GM19099 (cell line): ENCODE measurements around the gene CMTM7.

Experiments
- POLR2A ChIP-seq: IDR thresholded peaks from 3 replicates; pipeline ENCODE4 v1.6.1; 2011; ENCODE audit warnings: low read depth; ENCODE audit not compliant: insufficient read length; ENCODE audit errors: extremely low read depth

The CMTM7 gene

DNA sequence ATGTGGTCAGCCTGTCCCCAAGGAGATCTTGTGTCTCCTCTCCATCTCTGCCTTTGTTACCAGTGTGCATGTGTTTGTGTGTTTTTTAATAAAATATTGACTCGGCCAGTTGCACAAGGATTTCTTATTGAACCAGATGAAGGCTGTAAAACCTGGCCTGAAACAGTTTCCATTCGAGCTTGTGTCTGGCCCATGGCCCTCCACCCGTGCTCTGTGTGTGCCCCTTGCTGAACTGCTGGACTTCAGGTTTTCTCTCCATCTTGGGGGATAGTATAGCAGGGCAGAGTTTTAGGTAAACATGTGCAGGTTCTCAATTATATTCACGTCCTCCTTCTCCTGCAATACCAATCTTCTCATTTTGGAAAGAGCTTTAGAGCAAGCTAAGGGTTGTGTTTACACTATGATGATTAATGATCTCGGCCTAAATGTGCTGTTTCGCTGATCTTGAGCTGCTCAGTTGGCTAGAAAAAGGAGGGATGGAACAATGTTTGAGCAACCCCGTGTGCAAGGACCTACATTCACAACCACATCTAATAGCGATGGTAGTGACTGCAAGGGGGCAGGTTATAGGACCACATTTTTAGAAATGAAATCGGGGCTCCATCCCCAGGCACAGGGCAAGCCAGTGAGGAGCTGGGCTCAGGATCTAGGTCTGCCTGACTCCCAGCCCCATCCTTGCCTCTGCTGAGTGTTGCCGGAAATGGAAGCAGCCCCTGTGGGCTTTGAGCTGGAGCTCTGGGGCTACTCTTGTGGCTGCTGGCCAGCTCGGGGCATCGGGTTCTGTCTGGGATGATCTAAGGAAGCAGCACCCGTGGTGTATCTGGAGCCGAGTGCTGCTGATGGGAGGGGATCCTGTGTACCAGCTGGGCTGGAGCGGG, 63.3 kb downstream of the CMTM7 start:
- no peak for TF ChIP-seq POLR2A

GRCh38 chr3:32455609-32456428, 64.2 kb downstream of the CMTM7 start:
- no peak for TF ChIP-seq POLR2A

DNA sequence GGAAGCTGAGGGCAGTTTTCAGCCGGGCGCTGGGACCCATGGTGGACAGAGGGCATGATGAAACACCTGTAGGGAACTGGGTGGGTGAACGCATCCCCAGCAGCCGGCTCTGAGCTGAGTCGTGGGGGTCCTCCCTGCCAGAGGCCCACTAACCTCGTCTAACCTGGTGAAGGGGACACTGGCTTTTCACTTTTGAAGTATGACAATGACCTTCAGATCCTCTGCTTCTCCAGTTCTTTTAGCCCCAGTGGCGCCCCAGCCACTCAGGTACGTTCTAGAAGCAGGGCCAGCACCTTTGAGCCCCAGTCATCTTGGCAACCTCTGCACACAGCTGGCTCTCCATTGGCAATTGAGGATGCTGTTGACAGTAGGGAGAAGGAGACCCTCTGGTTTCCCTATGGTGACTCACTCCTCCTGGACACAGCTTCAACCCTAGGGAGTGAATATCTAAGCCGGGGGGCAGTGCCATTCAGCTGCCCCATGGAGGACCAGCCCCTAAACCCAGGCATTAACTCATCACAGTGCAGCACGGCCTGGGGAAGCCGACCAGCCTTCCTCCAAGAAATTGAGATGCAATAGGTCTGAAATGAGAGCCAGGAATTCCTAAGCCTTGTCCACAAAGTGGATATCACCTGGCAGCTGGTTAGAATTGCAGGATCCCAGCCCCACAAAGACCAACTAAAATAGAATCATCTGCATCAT, 64.9 kb downstream of the CMTM7 start:
- no peak for TF ChIP-seq POLR2A

DNA sequence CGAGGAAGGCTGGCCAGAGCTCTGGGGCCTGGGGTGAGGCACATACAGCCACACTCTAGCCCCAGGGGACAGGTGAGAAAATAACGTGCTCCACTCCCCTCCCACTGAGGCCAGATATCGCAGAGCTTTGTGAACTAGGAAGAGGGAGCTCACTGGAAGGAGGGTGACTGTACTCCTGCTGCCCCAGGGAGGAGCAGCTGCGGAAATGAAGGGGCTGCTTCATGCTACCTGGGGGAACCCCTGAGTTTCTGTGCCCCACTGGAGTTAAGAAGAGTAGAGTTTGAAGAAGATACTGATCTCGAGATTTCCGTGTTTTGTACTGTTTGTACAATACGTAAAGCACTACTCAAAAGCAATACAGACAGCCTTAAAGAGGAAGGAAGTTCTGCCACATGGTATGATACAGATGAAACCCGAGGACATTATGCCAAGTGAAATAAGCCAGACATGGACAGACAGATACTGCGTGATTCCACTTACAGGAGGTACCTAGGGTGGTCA, 66.4 kb downstream of the CMTM7 start:
- peak; percentile 32 for TF ChIP-seq POLR2A

GRCh38 chr3:32459450-32459849, 67.8 kb downstream of the CMTM7 start:
- no peak for TF ChIP-seq POLR2A

GRCh38 chr3:32460031-32460749, 68.5 kb downstream of the CMTM7 start:
- TF ChIP-seq POLR2A, result no peak

- no peak for TF ChIP-seq POLR2A
These were observed 75.8 kb downstream of the CMTM7 start for GRCh38 chr3:32467333-32468070.

DNA sequence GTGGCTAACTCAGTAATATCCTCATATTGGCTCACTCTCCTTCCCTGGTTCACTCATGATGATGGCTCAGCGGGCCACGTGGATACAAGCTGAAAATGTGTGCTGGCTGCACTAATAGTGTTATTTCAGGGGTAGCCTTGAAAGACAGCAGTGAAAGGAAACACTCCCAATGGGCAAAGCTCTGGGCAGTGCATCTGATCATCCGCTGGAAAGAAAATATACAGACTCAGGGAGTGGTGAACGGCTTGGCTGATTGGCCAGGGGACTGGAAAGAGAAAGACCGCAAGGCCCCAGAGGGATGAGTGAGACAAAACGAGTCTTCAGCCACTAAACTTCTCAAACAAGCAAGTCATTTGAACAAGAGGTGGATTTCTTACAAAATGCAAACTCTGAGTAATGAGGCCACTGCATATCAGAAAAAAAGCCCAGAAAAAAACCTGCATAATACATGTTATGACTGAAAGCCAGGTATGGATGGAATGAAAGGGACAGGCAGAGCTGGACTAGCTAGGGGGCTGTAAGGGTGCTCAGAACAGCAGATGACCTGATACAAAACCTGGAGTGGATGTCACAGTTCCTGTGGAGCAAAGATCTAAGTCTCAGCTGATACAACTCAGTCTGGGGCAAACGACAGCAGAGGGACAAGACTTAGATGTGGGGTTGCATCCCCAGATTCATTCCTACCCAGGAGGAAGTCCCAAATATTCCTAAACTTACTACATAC, 77.7 kb downstream of the CMTM7 start:
- no peak for TF ChIP-seq POLR2A

- TF ChIP-seq POLR2A, result no peak
These were observed 78.7 kb downstream of the CMTM7 start for GRCh38 chr3:32470362-32470761.

DNA sequence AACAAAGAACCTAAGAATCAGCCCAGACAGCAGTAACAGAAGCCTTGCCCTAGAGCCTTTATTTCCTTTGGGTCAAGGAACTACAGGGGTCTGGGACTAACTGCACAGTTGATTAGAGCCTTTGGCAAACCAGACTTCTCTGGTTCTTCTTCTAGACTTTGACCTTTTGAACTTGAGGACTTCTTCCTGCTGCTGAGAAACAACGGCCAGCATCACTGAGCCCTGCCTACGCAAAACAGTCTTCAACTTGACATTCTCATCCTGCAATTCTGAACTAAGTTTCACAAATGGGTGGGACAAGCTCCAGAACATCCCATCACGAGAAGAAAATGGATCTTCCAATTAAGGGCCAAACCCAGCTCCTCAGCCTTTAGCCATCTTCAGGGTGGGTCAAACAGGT, 79.6 kb downstream of the CMTM7 start:
- TF ChIP-seq POLR2A, result no peak

GRCh38 chr3:32474201-32474600, 82.5 kb downstream of the CMTM7 start:
- no peak for TF ChIP-seq POLR2A

DNA sequence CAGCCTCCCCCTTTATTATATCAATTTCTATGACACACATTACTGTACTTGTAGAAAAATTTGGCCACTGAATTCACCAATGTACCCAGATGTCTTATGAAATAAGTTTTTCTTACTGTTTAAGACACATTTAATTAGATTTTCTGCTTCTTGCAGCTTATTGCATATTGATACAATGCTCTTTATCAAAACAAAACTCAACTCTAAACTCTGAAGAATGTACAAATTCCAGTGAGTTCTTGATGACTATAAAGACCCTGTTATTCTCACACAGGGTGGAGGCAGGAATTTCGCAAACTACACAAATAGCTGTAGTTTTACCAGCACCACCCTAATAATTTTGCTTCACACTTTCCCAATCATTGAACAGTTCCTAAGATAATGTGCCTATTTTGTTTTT, 89.0 kb downstream of the CMTM7 start:
- TF ChIP-seq POLR2A, result no peak
